ENCODE results near the gene ADGRL3. TPM values are rescaled to one million over a fixed set of nuclear protein-coding genes. Genes with fewer than 3 reads are reported as not detected.

The ADGRL3 gene
- total RNA-seq, 4 donors from 2014 or later, result 0.67 to 4.6 (median 1.6) TPM

GRCh38 chr4:61921920-61922319 lies 721.8 kb downstream of the ADGRL3 start:
- no peak overlapping the region for H3K4me3 ChIP-seq (replicated peaks in 1 of 3)
- H3K36me3 ChIP-seq, result no peaks in the 10 kb centered on the region
- no peaks in the 10 kb centered on the region for H3K27me3 ChIP-seq
- intact Hi-C loops (cut with DNase I), result no loop called here
- TF ChIP-seq POLR2A (IDR thresholded peaks at IDR 0.05) (no peak), CTCF (IDR thresholded peaks at IDR 0.05) (no peak)
- no peaks in the 10 kb centered on the region for H3K4me1 ChIP-seq
- no peak for DNase-seq
- no peaks in the 10 kb centered on the region for H3K9me3 ChIP-seq
- H3K27ac ChIP-seq, result no peak overlapping the region
- WGBS, 2 donors, result 60 to 64% methylated on average over 2 of the region's 2 CpGs

- no peak for DNase-seq
- no peak overlapping the region for H3K27ac ChIP-seq
- no peak overlapping the region for H3K4me3 ChIP-seq (replicated peaks in 1 of 3)
- WGBS, 2 donors, result 86 to 89% methylated on average over 4 of the region's 4 CpGs
- no peaks in the 10 kb centered on the region for H3K27me3 ChIP-seq
- no peaks in the 10 kb centered on the region for H3K9me3 ChIP-seq
- intact Hi-C loops (cut with DNase I), result no loop called here
- TF ChIP-seq CTCF (IDR thresholded peaks at IDR 0.05) (no peak), POLR2A (IDR thresholded peaks at IDR 0.05) (no peak)
- no peaks in the 10 kb centered on the region for H3K4me1 ChIP-seq
- no peaks in the 10 kb centered on the region for H3K36me3 ChIP-seq
Measured at GRCh38 chr4:61922766-61923165, 722.6 kb downstream of the ADGRL3 start.

- 50 to 55% methylated on average over 3 of the region's 3 CpGs for WGBS, 2 donors
- DNase-seq, result no peak
- no peak overlapping the region for H3K4me3 ChIP-seq (replicated peaks in 1 of 3)
- H3K27ac ChIP-seq, result no peak overlapping the region
- H3K36me3 ChIP-seq, result no peaks in the 10 kb centered on the region
- TF ChIP-seq POLR2A (IDR thresholded peaks at IDR 0.05), result no peak
- no peak for TF ChIP-seq CTCF (IDR thresholded peaks at IDR 0.05)
- no peaks in the 10 kb centered on the region for H3K27me3 ChIP-seq
- intact Hi-C loops (cut with DNase I), result no loop called here
- H3K9me3 ChIP-seq, result no peaks in the 10 kb centered on the region
- H3K4me1 ChIP-seq, result no peaks in the 10 kb centered on the region
Measured at GRCh38 chr4:61923179-61923578, 723.1 kb downstream of the ADGRL3 start.

GRCh38 chr4:61924131-61924530 lies 724.0 kb downstream of the ADGRL3 start:
- no peaks in the 10 kb centered on the region for H3K36me3 ChIP-seq
- DNase-seq, result no peak
- no peaks in the 10 kb centered on the region for H3K9me3 ChIP-seq
- no peak overlapping the region for H3K4me3 ChIP-seq (replicated peaks in 1 of 3)
- intact Hi-C loops (cut with DNase I), result no loop called here
- WGBS, 2 donors, result 91 to 95% methylated on average over 1 of the region's 1 CpG
- H3K4me1 ChIP-seq, result no peaks in the 10 kb centered on the region
- H3K27me3 ChIP-seq, result no peaks in the 10 kb centered on the region
- TF ChIP-seq POLR2A (IDR thresholded peaks at IDR 0.05) (no peak), CTCF (IDR thresholded peaks at IDR 0.05) (no peak)
- H3K27ac ChIP-seq, result no peak overlapping the region

GRCh38 chr4:61933527-61933926 lies 733.4 kb downstream of the ADGRL3 start:
- H3K27ac ChIP-seq, result no peak overlapping the region
- H3K4me3 ChIP-seq (replicated peaks in 1 of 3), result no peak overlapping the region
- no peak for DNase-seq
- intact Hi-C loops (cut with DNase I), result no loop called here
- WGBS, 2 donors, result 51 to 52% methylated on average over 1 of the region's 1 CpG
- H3K36me3 ChIP-seq, result no peaks in the 10 kb centered on the region
- H3K4me1 ChIP-seq, result no peaks in the 10 kb centered on the region
- no peaks in the 10 kb centered on the region for H3K9me3 ChIP-seq
- H3K27me3 ChIP-seq, result no peaks in the 10 kb centered on the region
- TF ChIP-seq POLR2A (IDR thresholded peaks at IDR 0.05) (no peak), CTCF (IDR thresholded peaks at IDR 0.05) (no peak)

Measured in thyroid gland (tissue), 4 donors.